WTC11 (cell line): ENCODE results near the gene BRSK2.

ENCODE experiments used
- CREB1 ChIP-seq: sonication (generic); formaldehyde crosslinking; IDR thresholded peaks from 2 replicates; pipeline ENCODE4 v1.8.0; 2023; ENCODE audit warnings: mild to moderate bottlenecking, missing genetic modification reagents
- NFE2L1 ChIP-seq: sonication (generic); formaldehyde crosslinking; IDR thresholded peaks from 2 replicates; pipeline ENCODE4 v1.8.1; 2023; ENCODE audit warnings: missing genetic modification reagents
- ZNF138 ChIP-seq: sonication (generic); formaldehyde crosslinking; conservative IDR thresholded peaks from 2 replicates; pipeline ENCODE4 v1.8.1; 2022; ENCODE audit warnings: mild to moderate bottlenecking, moderate library complexity, missing genetic modification reagents
- ZNF232 ChIP-seq: sonication (generic); formaldehyde crosslinking; IDR thresholded peaks from 2 replicates; pipeline ENCODE4 v1.8.0; 2022; ENCODE audit warnings: mild to moderate bottlenecking, missing genetic modification reagents
- TF ChIP-seq, protein P1 (sequence below): fragments of 200-600 bp; IDR thresholded peaks from 2 replicates; pipeline ENCODE4 v1.8.0; 2022; ENCODE audit warnings: antibody characterized with exemption
- TF ChIP-seq, protein P2 (sequence below): sonication (generic); formaldehyde crosslinking; IDR thresholded peaks from 2 replicates; pipeline ENCODE4 v1.8.0; 2022; ENCODE audit warnings: mild to moderate bottlenecking, missing genetic modification reagents
- TF ChIP-seq, protein P3 (sequence below): fragments of 250-450 bp; sonication (Bioruptor Pico); IDR thresholded peaks from 2 replicates; pipeline ENCODE4 v2.1.2; 2022; ENCODE audit warnings: mild to moderate bottlenecking, moderate library complexity
- TF ChIP-seq, protein P4 (sequence below): fragments of 250-450 bp; sonication (Bioruptor Pico); IDR thresholded peaks from 2 replicates; pipeline ENCODE4 v1.9.0; 2021; ENCODE audit warnings: mild to moderate bottlenecking, borderline replicate concordance
- TF ChIP-seq, protein P5 (sequence below): fragments of 250-450 bp; sonication (Bioruptor Pico); IDR thresholded peaks from 2 replicates; pipeline ENCODE4 v1.9.0; 2021; ENCODE audit warnings: mild to moderate bottlenecking
- TF ChIP-seq, protein P6 (sequence below): sonication (generic); formaldehyde crosslinking; IDR thresholded peaks from 2 replicates; pipeline ENCODE4 v1.8.0; 2022; ENCODE audit warnings: mild to moderate bottlenecking, missing genetic modification reagents
- TF ChIP-seq, protein P7 (sequence below): sonication (generic); formaldehyde crosslinking; IDR thresholded peaks from 2 replicates; pipeline ENCODE4 v1.8.0; 2022; ENCODE audit warnings: mild to moderate bottlenecking, missing genetic modification reagents
- TF ChIP-seq, protein P8 (sequence below): sonication (generic); formaldehyde crosslinking; IDR thresholded peaks from 2 replicates; pipeline ENCODE4 v1.8.1; 2023; ENCODE audit warnings: mild to moderate bottlenecking, moderate library complexity, missing genetic modification reagents

DNA sequence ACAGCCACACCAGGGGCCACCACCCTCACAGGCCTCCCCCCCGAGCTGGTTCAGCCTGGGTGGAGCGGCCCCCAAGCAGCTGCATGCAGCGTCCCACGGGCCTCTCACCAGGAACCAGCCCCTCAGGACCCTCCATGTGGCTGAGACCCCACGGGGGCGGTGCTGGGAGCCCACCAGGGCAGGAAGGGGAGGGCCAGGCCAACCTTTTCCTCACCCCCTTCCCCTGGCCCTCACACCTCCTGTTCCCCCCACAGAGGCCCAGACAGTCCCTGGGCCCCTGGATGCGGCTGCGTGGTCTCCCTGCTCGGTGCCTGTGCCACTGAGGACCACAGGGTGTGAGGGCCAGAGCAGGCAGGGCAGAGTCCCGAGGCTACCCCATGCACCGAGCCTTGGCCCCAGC is 50.3 kb downstream of the BRSK2 start:
- TF ChIP-seq, protein P1, sequence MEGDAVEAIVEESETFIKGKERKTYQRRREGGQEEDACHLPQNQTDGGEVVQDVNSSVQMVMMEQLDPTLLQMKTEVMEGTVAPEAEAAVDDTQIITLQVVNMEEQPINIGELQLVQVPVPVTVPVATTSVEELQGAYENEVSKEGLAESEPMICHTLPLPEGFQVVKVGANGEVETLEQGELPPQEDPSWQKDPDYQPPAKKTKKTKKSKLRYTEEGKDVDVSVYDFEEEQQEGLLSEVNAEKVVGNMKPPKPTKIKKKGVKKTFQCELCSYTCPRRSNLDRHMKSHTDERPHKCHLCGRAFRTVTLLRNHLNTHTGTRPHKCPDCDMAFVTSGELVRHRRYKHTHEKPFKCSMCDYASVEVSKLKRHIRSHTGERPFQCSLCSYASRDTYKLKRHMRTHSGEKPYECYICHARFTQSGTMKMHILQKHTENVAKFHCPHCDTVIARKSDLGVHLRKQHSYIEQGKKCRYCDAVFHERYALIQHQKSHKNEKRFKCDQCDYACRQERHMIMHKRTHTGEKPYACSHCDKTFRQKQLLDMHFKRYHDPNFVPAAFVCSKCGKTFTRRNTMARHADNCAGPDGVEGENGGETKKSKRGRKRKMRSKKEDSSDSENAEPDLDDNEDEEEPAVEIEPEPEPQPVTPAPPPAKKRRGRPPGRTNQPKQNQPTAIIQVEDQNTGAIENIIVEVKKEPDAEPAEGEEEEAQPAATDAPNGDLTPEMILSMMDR, result no peak
- TF ChIP-seq, protein P2, sequence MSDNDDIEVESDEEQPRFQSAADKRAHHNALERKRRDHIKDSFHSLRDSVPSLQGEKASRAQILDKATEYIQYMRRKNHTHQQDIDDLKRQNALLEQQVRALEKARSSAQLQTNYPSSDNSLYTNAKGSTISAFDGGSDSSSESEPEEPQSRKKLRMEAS (CRISPR knock-in tag), result no peak
- TF ChIP-seq, protein P3, sequence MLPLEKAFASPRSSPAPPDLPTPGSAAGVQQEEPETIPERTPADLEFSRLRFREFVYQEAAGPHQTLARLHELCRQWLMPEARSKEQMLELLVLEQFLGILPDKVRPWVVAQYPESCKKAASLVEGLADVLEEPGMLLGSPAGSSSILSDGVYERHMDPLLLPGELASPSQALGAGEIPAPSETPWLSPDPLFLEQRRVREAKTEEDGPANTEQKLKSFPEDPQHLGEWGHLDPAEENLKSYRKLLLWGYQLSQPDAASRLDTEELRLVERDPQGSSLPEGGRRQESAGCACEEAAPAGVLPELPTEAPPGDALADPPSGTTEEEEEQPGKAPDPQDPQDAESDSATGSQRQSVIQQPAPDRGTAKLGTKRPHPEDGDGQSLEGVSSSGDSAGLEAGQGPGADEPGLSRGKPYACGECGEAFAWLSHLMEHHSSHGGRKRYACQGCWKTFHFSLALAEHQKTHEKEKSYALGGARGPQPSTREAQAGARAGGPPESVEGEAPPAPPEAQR, result no peak
- TF ChIP-seq, protein P4, sequence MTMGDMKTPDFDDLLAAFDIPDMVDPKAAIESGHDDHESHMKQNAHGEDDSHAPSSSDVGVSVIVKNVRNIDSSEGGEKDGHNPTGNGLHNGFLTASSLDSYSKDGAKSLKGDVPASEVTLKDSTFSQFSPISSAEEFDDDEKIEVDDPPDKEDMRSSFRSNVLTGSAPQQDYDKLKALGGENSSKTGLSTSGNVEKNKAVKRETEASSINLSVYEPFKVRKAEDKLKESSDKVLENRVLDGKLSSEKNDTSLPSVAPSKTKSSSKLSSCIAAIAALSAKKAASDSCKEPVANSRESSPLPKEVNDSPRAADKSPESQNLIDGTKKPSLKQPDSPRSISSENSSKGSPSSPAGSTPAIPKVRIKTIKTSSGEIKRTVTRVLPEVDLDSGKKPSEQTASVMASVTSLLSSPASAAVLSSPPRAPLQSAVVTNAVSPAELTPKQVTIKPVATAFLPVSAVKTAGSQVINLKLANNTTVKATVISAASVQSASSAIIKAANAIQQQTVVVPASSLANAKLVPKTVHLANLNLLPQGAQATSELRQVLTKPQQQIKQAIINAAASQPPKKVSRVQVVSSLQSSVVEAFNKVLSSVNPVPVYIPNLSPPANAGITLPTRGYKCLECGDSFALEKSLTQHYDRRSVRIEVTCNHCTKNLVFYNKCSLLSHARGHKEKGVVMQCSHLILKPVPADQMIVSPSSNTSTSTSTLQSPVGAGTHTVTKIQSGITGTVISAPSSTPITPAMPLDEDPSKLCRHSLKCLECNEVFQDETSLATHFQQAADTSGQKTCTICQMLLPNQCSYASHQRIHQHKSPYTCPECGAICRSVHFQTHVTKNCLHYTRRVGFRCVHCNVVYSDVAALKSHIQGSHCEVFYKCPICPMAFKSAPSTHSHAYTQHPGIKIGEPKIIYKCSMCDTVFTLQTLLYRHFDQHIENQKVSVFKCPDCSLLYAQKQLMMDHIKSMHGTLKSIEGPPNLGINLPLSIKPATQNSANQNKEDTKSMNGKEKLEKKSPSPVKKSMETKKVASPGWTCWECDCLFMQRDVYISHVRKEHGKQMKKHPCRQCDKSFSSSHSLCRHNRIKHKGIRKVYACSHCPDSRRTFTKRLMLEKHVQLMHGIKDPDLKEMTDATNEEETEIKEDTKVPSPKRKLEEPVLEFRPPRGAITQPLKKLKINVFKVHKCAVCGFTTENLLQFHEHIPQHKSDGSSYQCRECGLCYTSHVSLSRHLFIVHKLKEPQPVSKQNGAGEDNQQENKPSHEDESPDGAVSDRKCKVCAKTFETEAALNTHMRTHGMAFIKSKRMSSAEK, result no peak
- TF ChIP-seq, protein P5, sequence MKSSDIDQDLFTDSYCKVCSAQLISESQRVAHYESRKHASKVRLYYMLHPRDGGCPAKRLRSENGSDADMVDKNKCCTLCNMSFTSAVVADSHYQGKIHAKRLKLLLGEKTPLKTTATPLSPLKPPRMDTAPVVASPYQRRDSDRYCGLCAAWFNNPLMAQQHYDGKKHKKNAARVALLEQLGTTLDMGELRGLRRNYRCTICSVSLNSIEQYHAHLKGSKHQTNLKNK (CRISPR knock-in tag), result no peak
- TF ChIP-seq NFE2L1 (CRISPR knock-in tag), result no peak
- TF ChIP-seq, protein P6, sequence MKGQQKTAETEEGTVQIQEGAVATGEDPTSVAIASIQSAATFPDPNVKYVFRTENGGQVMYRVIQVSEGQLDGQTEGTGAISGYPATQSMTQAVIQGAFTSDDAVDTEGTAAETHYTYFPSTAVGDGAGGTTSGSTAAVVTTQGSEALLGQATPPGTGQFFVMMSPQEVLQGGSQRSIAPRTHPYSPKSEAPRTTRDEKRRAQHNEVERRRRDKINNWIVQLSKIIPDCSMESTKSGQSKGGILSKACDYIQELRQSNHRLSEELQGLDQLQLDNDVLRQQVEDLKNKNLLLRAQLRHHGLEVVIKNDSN (CRISPR knock-in tag), result no peak
- TF ChIP-seq, protein P7, sequence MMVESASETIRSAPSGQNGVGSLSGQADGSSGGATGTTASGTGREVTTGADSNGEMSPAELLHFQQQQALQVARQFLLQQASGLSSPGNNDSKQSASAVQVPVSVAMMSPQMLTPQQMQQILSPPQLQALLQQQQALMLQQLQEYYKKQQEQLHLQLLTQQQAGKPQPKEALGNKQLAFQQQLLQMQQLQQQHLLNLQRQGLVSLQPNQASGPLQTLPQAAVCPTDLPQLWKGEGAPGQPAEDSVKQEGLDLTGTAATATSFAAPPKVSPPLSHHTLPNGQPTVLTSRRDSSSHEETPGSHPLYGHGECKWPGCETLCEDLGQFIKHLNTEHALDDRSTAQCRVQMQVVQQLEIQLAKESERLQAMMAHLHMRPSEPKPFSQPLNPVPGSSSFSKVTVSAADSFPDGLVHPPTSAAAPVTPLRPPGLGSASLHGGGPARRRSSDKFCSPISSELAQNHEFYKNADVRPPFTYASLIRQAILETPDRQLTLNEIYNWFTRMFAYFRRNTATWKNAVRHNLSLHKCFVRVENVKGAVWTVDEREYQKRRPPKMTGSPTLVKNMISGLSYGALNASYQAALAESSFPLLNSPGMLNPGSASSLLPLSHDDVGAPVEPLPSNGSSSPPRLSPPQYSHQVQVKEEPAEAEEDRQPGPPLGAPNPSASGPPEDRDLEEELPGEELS (CRISPR knock-in tag), result no peak
- TF ChIP-seq CREB1 (CRISPR knock-in tag), result no peak
- TF ChIP-seq, protein P8, sequence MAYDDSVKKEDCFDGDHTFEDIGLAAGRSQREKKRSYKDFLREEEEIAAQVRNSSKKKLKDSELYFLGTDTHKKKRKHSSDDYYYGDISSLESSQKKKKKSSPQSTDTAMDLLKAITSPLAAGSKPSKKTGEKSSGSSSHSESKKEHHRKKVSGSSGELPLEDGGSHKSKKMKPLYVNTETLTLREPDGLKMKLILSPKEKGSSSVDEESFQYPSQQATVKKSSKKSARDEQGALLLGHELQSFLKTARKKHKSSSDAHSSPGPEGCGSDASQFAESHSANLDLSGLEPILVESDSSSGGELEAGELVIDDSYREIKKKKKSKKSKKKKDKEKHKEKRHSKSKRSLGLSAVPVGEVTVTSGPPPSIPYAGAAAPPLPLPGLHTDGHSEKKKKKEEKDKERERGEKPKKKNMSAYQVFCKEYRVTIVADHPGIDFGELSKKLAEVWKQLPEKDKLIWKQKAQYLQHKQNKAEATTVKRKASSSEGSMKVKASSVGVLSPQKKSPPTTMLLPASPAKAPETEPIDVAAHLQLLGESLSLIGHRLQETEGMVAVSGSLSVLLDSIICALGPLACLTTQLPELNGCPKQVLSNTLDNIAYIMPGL (CRISPR knock-in tag), result no peak
- TF ChIP-seq ZNF232, result no peak
- TF ChIP-seq ZNF138 (CRISPR knock-in tag), result no peak
